Measurements from ENCODE around the gene GIPR. TPM values are rescaled to one million over a fixed set of nuclear protein-coding genes. Genes with fewer than 3 reads are reported as not detected.
"Not testable (repeated sequence)": the region's sequence is repeated elsewhere in the genome, so short reads cannot be mapped to it uniquely, and the experiment has no call there.

GIPR gene
- total RNA-seq, 1 donor from 2014 or later = 0.86 TPM

DNA sequence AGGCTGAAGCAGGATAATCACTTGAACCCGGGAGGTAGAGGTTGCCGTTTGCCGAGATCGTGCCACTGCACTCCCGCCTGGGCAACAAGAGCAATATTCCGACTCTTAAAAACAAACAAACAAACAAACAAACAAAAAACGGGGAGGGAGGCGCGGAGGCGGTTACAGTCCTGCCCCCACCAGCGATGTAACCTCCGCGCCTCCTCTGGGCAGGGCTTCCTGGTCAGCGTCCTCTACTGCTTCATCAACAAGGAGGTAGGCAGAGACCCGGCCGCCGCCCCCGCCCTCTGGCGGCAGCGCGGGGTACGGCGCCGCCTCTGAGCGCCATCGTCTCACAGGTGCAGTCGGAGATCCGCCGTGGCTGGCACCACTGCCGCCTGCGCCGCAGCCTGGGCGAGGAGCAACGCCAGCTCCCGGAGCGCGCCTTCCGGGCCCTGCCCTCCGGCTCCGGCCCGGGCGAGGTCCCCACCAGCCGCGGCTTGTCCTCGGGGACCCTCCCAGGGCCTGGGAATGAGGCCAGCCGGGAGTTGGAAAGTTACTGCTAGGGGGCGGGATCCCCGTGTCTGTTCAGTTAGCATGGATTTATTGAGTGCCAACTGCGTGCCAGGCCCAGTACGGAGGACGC lies 13.5 kb downstream of the GIPR start:
- peak; percentile 86 for TF ChIP-seq CTCF (conservative IDR thresholded peaks at IDR 0.05; ENCODE audit: low read depth, low read length)
- DNase-seq (ENCODE audit: low read depth) = no peak
- H3K4me3 ChIP-seq (ENCODE audit: low read depth, low read length) = peak overlapping the region; percentile 54

- peak overlapping the region; percentile 54 for H3K4me3 ChIP-seq (ENCODE audit: low read depth, low read length)
- TF ChIP-seq CTCF (conservative IDR thresholded peaks at IDR 0.05; ENCODE audit: low read depth, low read length) = no peak
- DNase-seq (ENCODE audit: low read depth) = no peak
Observed at GRCh38 chr19:45682117-45682516, 14.1 kb downstream of the GIPR start.

DNA sequence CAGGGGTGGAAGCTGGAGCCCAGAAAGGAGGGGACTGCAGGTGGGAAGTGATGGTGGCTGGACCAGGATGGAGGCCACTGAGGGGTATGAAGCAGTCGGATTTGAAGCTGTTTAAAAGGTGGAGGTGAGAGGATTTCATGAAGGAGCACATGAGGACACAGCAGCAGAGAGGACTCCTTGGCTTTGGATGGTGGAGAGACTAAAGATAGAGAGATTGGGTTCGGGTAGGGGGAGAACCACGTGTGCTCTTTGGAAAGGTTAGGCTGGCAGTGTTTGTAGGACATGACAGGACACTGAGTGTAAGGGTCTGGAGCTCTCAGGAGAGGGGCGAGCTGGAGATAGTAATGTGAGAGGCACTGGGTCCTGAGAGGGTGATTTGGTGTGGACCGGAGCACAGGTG lies 14.9 kb downstream of the GIPR start:
- no peak for DNase-seq (ENCODE audit: low read depth)
- TF ChIP-seq CTCF (conservative IDR thresholded peaks at IDR 0.05; ENCODE audit: low read depth, low read length) = no peak
- H3K4me3 ChIP-seq (ENCODE audit: low read depth, low read length) = no peak overlapping the region

GRCh38 chr19:45685045-45685444 lies 17.0 kb downstream of the GIPR start:
- not testable (repeated sequence) for H3K4me3 ChIP-seq (ENCODE audit: low read depth, low read length); DNase-seq (ENCODE audit: low read depth)

GRCh38 chr19:45687599-45687998 lies 19.6 kb downstream of the GIPR start:
- no peak for TF ChIP-seq CTCF (conservative IDR thresholded peaks at IDR 0.05; ENCODE audit: low read depth, low read length)
- DNase-seq (ENCODE audit: low read depth) = no peak
- H3K4me3 ChIP-seq (ENCODE audit: low read depth, low read length) = no peak overlapping the region

DNA sequence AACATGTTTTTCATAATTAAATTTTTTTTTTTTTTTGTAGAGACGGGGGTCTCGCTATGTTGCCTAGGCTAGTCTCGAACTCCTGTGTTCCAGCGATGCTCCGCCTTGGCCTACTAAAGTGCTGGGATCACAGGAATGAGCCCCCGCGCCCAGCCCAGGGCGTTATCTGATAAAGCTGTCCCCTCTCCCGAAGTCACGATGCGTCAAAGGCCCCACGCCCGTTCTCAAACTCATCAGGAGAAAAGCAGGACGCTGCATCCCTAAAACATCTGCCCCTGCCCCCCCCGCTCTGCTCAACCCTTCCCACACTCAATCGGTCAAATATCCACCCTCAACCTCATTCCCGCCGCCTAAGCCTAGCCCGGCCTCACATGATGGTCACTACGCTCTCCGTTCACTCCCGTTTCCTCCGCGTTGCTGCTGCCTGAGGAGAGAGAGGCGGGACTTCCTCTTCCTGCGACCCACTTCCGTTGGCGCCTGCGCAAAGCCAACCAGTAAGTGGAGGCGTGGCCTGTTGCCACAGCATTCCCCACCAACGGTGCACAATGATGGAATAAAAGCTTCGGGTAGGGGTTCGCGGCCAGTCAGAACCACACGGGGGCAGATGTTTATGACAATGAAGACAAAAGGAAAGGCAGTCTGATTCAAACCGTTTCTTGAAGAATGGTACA lies 23.6 kb downstream of the GIPR start, which contains the start of gene SNRPD2:
Gene SNRPD2 (minus strand): TSS at position 438 of the 671 bp plus-strand sequence. CDS start 65 bp downstream, at position 373.
- H3K4me3 ChIP-seq (ENCODE audit: low read depth, low read length) = peak within 1 kb of the TSS; percentile 65
- no peak for TF ChIP-seq CTCF (conservative IDR thresholded peaks at IDR 0.05; ENCODE audit: low read depth, low read length)
- DNase-seq (ENCODE audit: low read depth) = peak; percentile 80

- TF ChIP-seq CTCF (conservative IDR thresholded peaks at IDR 0.05; ENCODE audit: low read depth, low read length) = no peak
- H3K4me3 ChIP-seq (ENCODE audit: low read depth, low read length) = peak within 1 kb of the TSS; percentile 65
- peak; percentile 98 for DNase-seq (ENCODE audit: low read depth)
Observed at GRCh38 chr19:45692187-45693105, 24.4 kb downstream of the GIPR start, which contains the start of gene QPCTL. Gene QPCTL, plus strand, starts transcription at chr19:45692666. Its CDS starts 38 bp downstream, at chr19:45692704.
